ENCODE results near the gene TNRC6A.

The TNRC6A gene

DNA sequence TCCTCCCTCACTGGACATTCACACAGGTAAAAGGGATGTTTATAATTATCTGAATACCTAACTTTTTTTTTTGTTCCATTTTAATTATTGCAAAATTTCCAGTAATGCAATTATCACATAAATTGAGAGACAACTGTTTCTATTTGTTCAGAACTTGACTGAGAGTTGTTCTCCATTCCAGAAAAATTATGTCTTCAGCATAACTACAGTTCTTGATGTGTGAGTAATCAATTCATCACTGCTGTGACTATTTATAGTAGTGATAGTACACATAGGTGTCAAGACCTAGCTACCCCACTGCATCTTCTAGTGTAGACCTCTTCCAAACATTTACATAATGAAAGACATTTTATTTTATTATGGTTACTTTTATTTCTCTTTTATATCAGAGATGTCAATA, 5.8 kb upstream of the TNRC6A start:
- Histone ChIP-seq H3K4me3 (ENCODE audit: low read depth in 1 of 2, low read length in 2 of 2) (no peak overlapping the region), H3K9me3 (ENCODE audit: control insufficient read depth in 1 of 2, low read length in 2 of 2) (no peaks in the 10 kb centered on the region), H3K4me1 (ENCODE audit: control insufficient read depth in 1 of 2, insufficient read depth in 2 of 2, low read length in 2 of 2) (peaks cover 0 to 2% of the 10 kb centered on the region in 2 donors), H3K9ac (ENCODE audit: low read depth in 1 of 2, low read length in 2 of 2) (no peak overlapping the region), H3K27ac (ENCODE audit: low read depth, low read length) (no peak overlapping the region), H3K27me3 (ENCODE audit: control insufficient read depth in 1 of 2, insufficient read depth in 2 of 2, low read length in 2 of 2) (no peaks in the 10 kb centered on the region), H3K36me3 (ENCODE audit: control insufficient read depth in 1 of 2, insufficient read depth in 2 of 2, low read length in 2 of 2) (no peaks in the 10 kb centered on the region)

DNA sequence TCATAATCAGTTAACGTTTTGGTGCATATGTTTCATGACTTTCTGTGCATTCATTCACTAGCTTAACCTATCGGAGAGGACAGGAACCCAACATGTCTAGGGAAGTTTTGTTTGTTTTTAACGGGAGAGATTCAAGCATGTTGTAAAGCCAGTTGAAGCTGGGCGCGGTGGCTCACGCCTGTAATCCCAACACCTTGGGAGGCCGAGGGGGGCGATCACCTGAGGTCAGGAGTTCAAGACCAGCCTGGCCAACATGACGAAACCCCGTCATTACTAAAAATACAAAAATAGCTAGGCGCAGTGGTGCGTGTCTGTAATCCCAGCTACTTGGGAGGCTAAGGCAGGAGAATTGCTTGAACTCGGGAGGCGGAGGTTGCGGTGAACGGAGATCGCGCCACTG, 1.4 kb upstream of the TNRC6A start:
- Histone ChIP-seq H3K4me1 (ENCODE audit: control insufficient read depth in 1 of 2, insufficient read depth in 2 of 2, low read length in 2 of 2) (peaks cover 14 to 18% of the 10 kb centered on the region in 2 donors), H3K9ac (ENCODE audit: low read depth in 1 of 2, low read length in 2 of 2) (no peak overlapping the region), H3K36me3 (ENCODE audit: control insufficient read depth in 1 of 2, insufficient read depth in 2 of 2, low read length in 2 of 2) (peaks cover 0 to 5% of the 10 kb centered on the region in 2 donors), H3K9me3 (ENCODE audit: control insufficient read depth in 1 of 2, low read length in 2 of 2) (no peaks in the 10 kb centered on the region), H3K27ac (ENCODE audit: low read depth, low read length) (no peak overlapping the region), H3K27me3 (ENCODE audit: control insufficient read depth in 1 of 2, insufficient read depth in 2 of 2, low read length in 2 of 2) (no peaks in the 10 kb centered on the region), H3K4me3 (ENCODE audit: low read depth in 1 of 2, low read length in 2 of 2) (no peak overlapping the region)

DNA sequence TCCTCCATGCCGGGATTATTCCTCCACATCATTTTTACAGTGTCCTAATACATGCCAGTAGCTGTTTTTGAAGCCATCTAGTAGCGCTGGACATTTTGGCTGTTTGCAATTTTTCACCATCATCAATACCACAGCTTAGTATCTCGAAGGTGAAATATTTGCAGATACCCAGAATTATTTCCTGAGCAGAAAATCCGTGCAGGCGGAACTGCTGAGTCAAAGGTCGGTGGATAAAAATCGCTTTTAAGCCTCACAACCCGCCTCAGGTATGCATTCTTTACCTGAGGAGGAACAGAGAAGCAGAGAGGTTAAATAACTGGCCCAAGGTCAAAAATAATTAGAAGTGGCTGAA, 584 bp upstream of the TNRC6A start:
- peak overlapping the region; percentile 91 for H3K27ac ChIP-seq (ENCODE audit: low read depth, low read length)
- no peaks in the 10 kb centered on the region for H3K9me3 ChIP-seq (ENCODE audit: control insufficient read depth in 1 of 2, low read length in 2 of 2)
- H3K9ac ChIP-seq (ENCODE audit: low read depth in 1 of 2, low read length in 2 of 2) = peak overlapping the region; percentile 62 to 73
- peaks cover 14 to 18% of the 10 kb centered on the region in 2 donors for H3K4me1 ChIP-seq (ENCODE audit: control insufficient read depth in 1 of 2, insufficient read depth in 2 of 2, low read length in 2 of 2)
- peaks cover 0 to 12% of the 10 kb centered on the region in 2 donors for H3K36me3 ChIP-seq (ENCODE audit: control insufficient read depth in 1 of 2, insufficient read depth in 2 of 2, low read length in 2 of 2)
- H3K4me3 ChIP-seq (ENCODE audit: low read depth in 1 of 2, low read length in 2 of 2) = peak overlapping the region; percentile 73 to 74
- no peaks in the 10 kb centered on the region for H3K27me3 ChIP-seq (ENCODE audit: control insufficient read depth in 1 of 2, insufficient read depth in 2 of 2, low read length in 2 of 2)

DNA sequence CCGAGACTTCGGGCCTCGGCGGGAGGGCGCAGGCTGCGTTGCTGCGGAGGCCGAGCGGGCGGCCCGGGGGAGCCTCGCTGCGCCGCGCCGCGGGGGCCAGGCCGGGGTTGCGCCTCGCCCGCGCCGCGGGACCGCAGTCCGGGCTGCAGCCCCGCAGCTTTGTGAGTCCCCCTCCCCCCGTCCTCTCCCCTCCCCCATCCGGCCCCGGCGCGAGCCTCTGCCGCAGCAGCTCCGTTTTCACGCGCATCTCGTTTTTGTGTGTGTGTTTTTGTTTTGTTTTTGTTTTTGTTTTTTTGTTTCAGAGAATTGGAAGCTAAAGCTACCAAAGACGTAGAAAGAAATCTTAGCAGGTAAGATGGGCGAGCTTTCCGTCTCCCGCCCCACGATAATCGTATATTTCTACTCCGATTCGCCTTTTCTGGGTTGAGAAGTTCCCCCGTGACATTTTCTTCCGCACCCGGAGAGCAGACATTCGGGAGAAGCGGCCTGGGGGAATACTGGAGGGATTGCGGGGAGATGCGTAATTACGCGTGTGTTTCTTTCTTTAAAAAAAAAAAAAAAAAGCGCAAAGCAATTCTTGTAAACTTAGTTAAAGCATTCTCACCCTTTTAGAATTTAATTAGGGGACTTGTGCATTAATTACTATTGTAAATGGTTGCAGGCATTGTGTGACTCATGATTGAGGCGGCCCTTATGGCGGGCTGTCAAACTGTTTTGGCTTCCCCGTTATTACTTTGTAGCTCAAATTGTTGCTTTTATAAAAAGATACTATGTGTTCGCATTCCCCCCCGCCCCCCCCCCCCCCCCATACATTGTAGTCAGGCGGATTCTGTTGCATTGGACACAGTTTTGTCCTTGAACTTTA, 732 bp downstream of the TNRC6A start:
- Histone ChIP-seq H3K9me3 (ENCODE audit: control insufficient read depth in 1 of 2, low read length in 2 of 2) (no peaks in the 10 kb centered on the region), H3K27ac (ENCODE audit: low read depth, low read length) (peak overlapping the region; percentile 91), H3K9ac (ENCODE audit: low read depth in 1 of 2, low read length in 2 of 2) (peak overlapping the region; percentile 51 to 61), H3K27me3 (ENCODE audit: control insufficient read depth in 1 of 2, insufficient read depth in 2 of 2, low read length in 2 of 2) (no peaks in the 10 kb centered on the region), H3K36me3 (ENCODE audit: control insufficient read depth in 1 of 2, insufficient read depth in 2 of 2, low read length in 2 of 2) (peaks cover 0 to 15% of the 10 kb centered on the region in 2 donors), H3K4me1 (ENCODE audit: control insufficient read depth in 1 of 2, insufficient read depth in 2 of 2, low read length in 2 of 2) (peaks cover 14 to 18% of the 10 kb centered on the region in 2 donors), H3K4me3 (ENCODE audit: low read depth in 1 of 2, low read length in 2 of 2) (peak overlapping the region; percentile 74 to 89)

DNA sequence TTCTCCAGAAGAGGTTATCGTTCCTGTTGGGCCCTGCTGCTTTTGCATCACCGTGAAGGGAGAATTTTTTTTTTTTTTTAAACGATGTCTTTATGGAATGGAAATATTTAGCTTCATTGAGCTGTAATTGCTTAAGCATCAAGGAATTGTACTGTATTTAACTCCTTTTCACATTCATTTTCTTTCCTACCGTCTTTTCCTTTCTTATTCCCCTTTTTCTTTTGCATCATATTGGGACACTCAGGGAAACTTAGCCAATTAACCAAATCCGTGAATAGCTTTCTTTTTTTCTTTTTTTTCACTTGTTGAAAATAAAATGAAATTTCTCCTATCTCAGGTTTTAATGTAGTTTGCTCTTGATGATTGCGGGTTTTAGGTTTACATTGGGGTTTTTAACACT, 1.5 kb downstream of the TNRC6A start:
- Histone ChIP-seq H3K27ac (ENCODE audit: low read depth, low read length) (no peak overlapping the region), H3K9ac (ENCODE audit: low read depth in 1 of 2, low read length in 2 of 2) (no peak overlapping the region), H3K9me3 (ENCODE audit: control insufficient read depth in 1 of 2, low read length in 2 of 2) (no peaks in the 10 kb centered on the region), H3K4me1 (ENCODE audit: control insufficient read depth in 1 of 2, insufficient read depth in 2 of 2, low read length in 2 of 2) (peaks cover 14 to 18% of the 10 kb centered on the region in 2 donors), H3K4me3 (ENCODE audit: low read depth in 1 of 2, low read length in 2 of 2) (peak overlapping the region; percentile 74 to 89), H3K36me3 (ENCODE audit: control insufficient read depth in 1 of 2, insufficient read depth in 2 of 2, low read length in 2 of 2) (peaks cover 0 to 15% of the 10 kb centered on the region in 2 donors), H3K27me3 (ENCODE audit: control insufficient read depth in 1 of 2, insufficient read depth in 2 of 2, low read length in 2 of 2) (no peaks in the 10 kb centered on the region)

DNA sequence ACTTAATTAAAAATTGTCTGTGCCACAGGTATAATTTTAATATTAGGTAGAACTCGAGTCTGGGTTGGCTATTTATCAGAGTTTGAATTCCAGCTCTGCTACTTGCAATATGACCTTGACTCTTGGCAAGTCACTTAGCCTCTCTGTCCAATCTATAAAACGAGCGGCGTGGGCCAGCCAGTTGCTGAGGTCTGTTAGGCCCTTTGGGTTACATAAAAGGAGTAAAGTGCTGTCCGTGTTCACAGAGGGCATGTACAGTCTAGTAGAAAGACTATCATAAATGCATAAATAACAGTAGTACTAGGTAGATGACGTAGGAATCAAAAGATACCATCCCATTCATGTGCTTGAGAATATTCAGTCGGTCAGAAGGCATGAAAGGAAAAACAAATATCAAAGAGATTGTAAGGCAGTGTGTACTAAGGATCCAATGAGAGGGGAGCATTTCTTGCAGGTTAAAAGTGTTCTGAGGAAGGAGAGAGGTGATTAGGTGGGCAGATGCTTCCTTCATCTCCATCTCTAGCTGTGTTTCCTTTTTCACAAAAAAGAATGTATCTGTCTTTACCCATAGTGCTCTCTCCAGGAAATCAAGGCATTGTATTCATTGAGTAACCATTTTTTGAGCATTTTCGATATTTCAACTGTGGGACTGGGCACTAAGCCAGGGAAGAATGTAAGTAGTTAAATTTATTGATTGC, 2.4 kb downstream of the TNRC6A start:
- H3K9ac ChIP-seq (ENCODE audit: low read depth in 1 of 2, low read length in 2 of 2) = no peak overlapping the region
- no peaks in the 10 kb centered on the region for H3K9me3 ChIP-seq (ENCODE audit: control insufficient read depth in 1 of 2, low read length in 2 of 2)
- H3K4me3 ChIP-seq (ENCODE audit: low read depth in 1 of 2, low read length in 2 of 2) = peak overlapping the region in 1 of 2 donors; percentile 25
- peaks cover 20 to 27% of the 10 kb centered on the region in 2 donors for H3K4me1 ChIP-seq (ENCODE audit: control insufficient read depth in 1 of 2, insufficient read depth in 2 of 2, low read length in 2 of 2)
- peaks cover 0 to 15% of the 10 kb centered on the region in 2 donors for H3K36me3 ChIP-seq (ENCODE audit: control insufficient read depth in 1 of 2, insufficient read depth in 2 of 2, low read length in 2 of 2)
- no peak overlapping the region for H3K27ac ChIP-seq (ENCODE audit: low read depth, low read length)
- no peaks in the 10 kb centered on the region for H3K27me3 ChIP-seq (ENCODE audit: control insufficient read depth in 1 of 2, insufficient read depth in 2 of 2, low read length in 2 of 2)

DNA sequence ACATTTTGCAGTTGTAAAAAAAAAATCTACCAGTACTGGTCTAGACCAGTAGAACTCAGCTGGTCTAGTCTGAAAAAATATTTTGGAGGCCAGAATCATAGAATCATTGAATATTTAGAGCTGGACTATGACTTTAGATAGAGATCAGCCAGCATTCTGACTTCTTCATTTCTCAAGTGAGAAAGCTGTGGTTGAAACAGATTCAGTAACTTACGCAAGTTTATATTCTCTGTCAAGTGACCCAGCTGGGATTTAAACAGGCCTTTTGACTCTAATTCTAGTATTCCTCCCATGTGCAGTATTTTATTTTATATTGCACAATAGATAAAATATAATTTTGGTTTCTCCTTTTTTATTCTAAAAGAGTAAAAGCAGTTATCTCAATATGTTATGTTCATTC, 4.9 kb downstream of the TNRC6A start:
- no peak overlapping the region for H3K4me3 ChIP-seq (ENCODE audit: low read depth in 1 of 2, low read length in 2 of 2)
- H3K27ac ChIP-seq (ENCODE audit: low read depth, low read length) = no peak overlapping the region
- no peak overlapping the region for H3K9ac ChIP-seq (ENCODE audit: low read depth in 1 of 2, low read length in 2 of 2)
- H3K4me1 ChIP-seq (ENCODE audit: control insufficient read depth in 1 of 2, insufficient read depth in 2 of 2, low read length in 2 of 2) = peaks cover 30 to 38% of the 10 kb centered on the region in 2 donors
- no peaks in the 10 kb centered on the region for H3K9me3 ChIP-seq (ENCODE audit: control insufficient read depth in 1 of 2, low read length in 2 of 2)
- peaks cover 3 to 20% of the 10 kb centered on the region in 2 donors for H3K36me3 ChIP-seq (ENCODE audit: control insufficient read depth in 1 of 2, insufficient read depth in 2 of 2, low read length in 2 of 2)
- H3K27me3 ChIP-seq (ENCODE audit: control insufficient read depth in 1 of 2, insufficient read depth in 2 of 2, low read length in 2 of 2) = no peaks in the 10 kb centered on the region

DNA sequence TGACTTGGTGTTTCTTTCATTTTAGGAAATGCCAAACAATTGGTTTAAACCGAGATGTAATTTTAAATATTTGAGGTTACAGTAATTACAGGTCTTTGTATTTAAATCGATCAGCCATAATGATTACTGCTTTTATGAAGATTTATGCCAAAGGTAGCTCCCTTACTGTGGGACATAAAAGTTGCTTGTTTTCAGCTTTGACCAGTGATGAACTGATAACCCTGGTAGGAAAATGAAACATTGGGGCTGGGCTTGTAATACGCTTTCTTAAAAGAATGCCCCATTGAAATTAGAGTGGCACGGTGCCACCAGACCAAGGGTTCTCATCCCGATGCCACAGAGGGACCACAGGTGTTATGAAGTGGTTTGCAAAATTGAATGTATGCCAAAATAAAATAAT, 7.3 kb downstream of the TNRC6A start:
- Histone ChIP-seq H3K27ac (ENCODE audit: low read depth, low read length) (no peak overlapping the region), H3K4me3 (ENCODE audit: low read depth in 1 of 2, low read length in 2 of 2) (no peak overlapping the region), H3K27me3 (ENCODE audit: control insufficient read depth in 1 of 2, insufficient read depth in 2 of 2, low read length in 2 of 2) (no peaks in the 10 kb centered on the region), H3K4me1 (ENCODE audit: control insufficient read depth in 1 of 2, insufficient read depth in 2 of 2, low read length in 2 of 2) (peaks cover 20 to 36% of the 10 kb centered on the region in 2 donors), H3K36me3 (ENCODE audit: control insufficient read depth in 1 of 2, insufficient read depth in 2 of 2, low read length in 2 of 2) (peaks cover 3 to 20% of the 10 kb centered on the region in 2 donors), H3K9ac (ENCODE audit: low read depth in 1 of 2, low read length in 2 of 2) (no peak overlapping the region), H3K9me3 (ENCODE audit: control insufficient read depth in 1 of 2, low read length in 2 of 2) (no peaks in the 10 kb centered on the region)

DNA sequence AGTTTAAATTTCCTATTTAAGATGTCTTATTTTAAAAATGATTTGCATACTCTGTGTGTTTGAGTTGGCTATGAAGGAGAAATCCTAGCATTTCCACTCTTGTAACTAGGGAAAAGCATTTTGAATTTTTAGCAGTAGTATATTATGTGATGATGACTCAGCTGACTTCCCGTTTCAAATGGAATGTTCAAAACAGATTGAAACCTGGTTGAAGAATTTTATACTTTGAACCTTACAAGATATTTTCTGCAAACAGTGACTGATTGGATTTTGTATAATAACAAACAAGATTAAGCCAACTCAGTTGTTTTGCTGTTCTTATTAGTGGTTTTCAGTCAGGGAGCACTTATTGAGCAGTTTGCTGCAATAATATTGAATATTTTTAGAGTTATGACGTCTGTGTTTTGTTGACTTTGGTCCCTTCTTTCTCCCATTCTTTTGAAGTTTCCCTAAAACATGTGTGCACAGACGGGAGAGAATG, 8.0 kb downstream of the TNRC6A start:
- Histone ChIP-seq H3K4me1 (ENCODE audit: control insufficient read depth in 1 of 2, insufficient read depth in 2 of 2, low read length in 2 of 2) (peaks cover 16 to 33% of the 10 kb centered on the region in 2 donors), H3K36me3 (ENCODE audit: control insufficient read depth in 1 of 2, insufficient read depth in 2 of 2, low read length in 2 of 2) (peaks cover 3 to 15% of the 10 kb centered on the region in 2 donors), H3K9ac (ENCODE audit: low read depth in 1 of 2, low read length in 2 of 2) (no peak overlapping the region), H3K27ac (ENCODE audit: low read depth, low read length) (no peak overlapping the region), H3K27me3 (ENCODE audit: control insufficient read depth in 1 of 2, insufficient read depth in 2 of 2, low read length in 2 of 2) (no peaks in the 10 kb centered on the region), H3K9me3 (ENCODE audit: control insufficient read depth in 1 of 2, low read length in 2 of 2) (no peaks in the 10 kb centered on the region), H3K4me3 (ENCODE audit: low read depth in 1 of 2, low read length in 2 of 2) (no peak overlapping the region)
